ENCODE results near the gene FSTL4.

FSTL4 gene

GRCh38 chr5:133364936-133365707 lies 247.2 kb downstream of the FSTL4 start:
- CTCF ChIA-PET = no interaction called here
- H3K4me1 ChIP-seq (ENCODE audit: control extremely low read depth in 1 of 4, control insufficient read depth in 4 of 4, insufficient read depth in 4 of 4, low read length in 3 of 4) = no peaks in the 10 kb centered on the region
- POLR2A ChIA-PET = no interaction called here
- no peaks in the 10 kb centered on the region for H3K36me3 ChIP-seq (ENCODE audit: control insufficient read depth in 4 of 4, insufficient read depth in 4 of 4, low read length in 3 of 4)
- no peak overlapping the region for H3K27ac ChIP-seq (ENCODE audit: insufficient read depth in 1 of 2, low read depth in 1 of 2, low read length in 2 of 2, poor library complexity in 1 of 2, severe bottlenecking in 2 of 2)
- H3K27me3 ChIP-seq (replicated peaks in 2 of 5; ENCODE audit: control insufficient read depth in 4 of 5, insufficient read depth in 5 of 5, low read length in 4 of 5) = peaks cover 0 to 2% (median 0%) of the 10 kb centered on the region in 5 experiments
- DNase-seq = peak in 2 of 3 donors; percentile 16 to 18
- WGBS (ENCODE audit: insufficient coverage) = 32% methylated on average over 5 of the region's 12 CpGs
- no peaks in the 10 kb centered on the region for H3K9me3 ChIP-seq (ENCODE audit: control extremely low read depth in 1 of 5, control insufficient read depth in 4 of 5, insufficient read depth in 2 of 5, low read depth in 1 of 5, low read length in 4 of 5)
- H3K4me3 ChIP-seq (ENCODE audit: control insufficient read depth in 1 of 7, extremely low read depth in 1 of 7, insufficient read depth in 4 of 7, low read depth in 2 of 7, low read length in 6 of 7) = no peak overlapping the region

- 93% methylated on average over 9 of the region's 10 CpGs for WGBS (ENCODE audit: insufficient coverage)
Observed at GRCh38 chr5:133363807-133364587, 248.3 kb downstream of the FSTL4 start.

GRCh38 chr5:133362438-133362837 lies 249.9 kb downstream of the FSTL4 start:
- Histone ChIP-seq H3K9me3 (ENCODE audit: control extremely low read depth in 1 of 5, control insufficient read depth in 4 of 5, insufficient read depth in 2 of 5, low read depth in 1 of 5, low read length in 4 of 5) (no peaks in the 10 kb centered on the region), H3K4me1 (ENCODE audit: control extremely low read depth in 1 of 4, control insufficient read depth in 4 of 4, insufficient read depth in 4 of 4, low read length in 3 of 4) (no peaks in the 10 kb centered on the region), H3K27me3 (replicated peaks in 2 of 5; ENCODE audit: control insufficient read depth in 4 of 5, insufficient read depth in 5 of 5, low read length in 4 of 5) (peaks cover 0 to 2% (median 0%) of the 10 kb centered on the region in 5 experiments), H3K36me3 (ENCODE audit: control insufficient read depth in 4 of 4, insufficient read depth in 4 of 4, low read length in 3 of 4) (no peaks in the 10 kb centered on the region), H3K4me3 (ENCODE audit: control insufficient read depth in 1 of 7, extremely low read depth in 1 of 7, insufficient read depth in 4 of 7, low read depth in 2 of 7, low read length in 6 of 7) (no peak overlapping the region), H3K27ac (ENCODE audit: insufficient read depth in 1 of 2, low read depth in 1 of 2, low read length in 2 of 2, poor library complexity in 1 of 2, severe bottlenecking in 2 of 2) (no peak overlapping the region)
- ChIA-PET CTCF (no interaction called here), POLR2A (interaction anchor here (0.6 to 0.7 kb wide), 2 partner anchors 25 to 133 kb away, joined by 3 to 5 read pairs; no protein-coding TSS in a partner anchor)
- no peak for DNase-seq
- WGBS (ENCODE audit: insufficient coverage) = 97% methylated on average over 5 of the region's 7 CpGs

More at GRCh38 chr5:133363807-133364587, 248.3 kb downstream of the FSTL4 start:
- peaks cover 0 to 2% (median 0%) of the 10 kb centered on the region in 5 experiments for H3K27me3 ChIP-seq (replicated peaks in 2 of 5; ENCODE audit: control insufficient read depth in 4 of 5, insufficient read depth in 5 of 5, low read length in 4 of 5)
- H3K4me3 ChIP-seq (ENCODE audit: control insufficient read depth in 1 of 7, extremely low read depth in 1 of 7, insufficient read depth in 4 of 7, low read depth in 2 of 7, low read length in 6 of 7) = no peak overlapping the region
- H3K36me3 ChIP-seq (ENCODE audit: control insufficient read depth in 4 of 4, insufficient read depth in 4 of 4, low read length in 3 of 4) = no peaks in the 10 kb centered on the region
- DNase-seq = no peak
- ChIA-PET POLR2A (no interaction called here), CTCF (interaction anchor here (1.0 kb wide), 1 partner anchor 59 kb away, joined by 3 read pairs; no protein-coding TSS in a partner anchor)
- no peaks in the 10 kb centered on the region for H3K4me1 ChIP-seq (ENCODE audit: control extremely low read depth in 1 of 4, control insufficient read depth in 4 of 4, insufficient read depth in 4 of 4, low read length in 3 of 4)
- no peaks in the 10 kb centered on the region for H3K9me3 ChIP-seq (ENCODE audit: control extremely low read depth in 1 of 5, control insufficient read depth in 4 of 5, insufficient read depth in 2 of 5, low read depth in 1 of 5, low read length in 4 of 5)
- H3K27ac ChIP-seq (ENCODE audit: insufficient read depth in 1 of 2, low read depth in 1 of 2, low read length in 2 of 2, poor library complexity in 1 of 2, severe bottlenecking in 2 of 2) = no peak overlapping the region

GRCh38 chr5:133361922-133362321 lies 250.4 kb downstream of the FSTL4 start:
- no peak for DNase-seq
- H3K4me1 ChIP-seq (ENCODE audit: control extremely low read depth in 1 of 4, control insufficient read depth in 4 of 4, insufficient read depth in 4 of 4, low read length in 3 of 4) = no peaks in the 10 kb centered on the region
- peaks cover 0 to 2% (median 0%) of the 10 kb centered on the region in 5 experiments for H3K27me3 ChIP-seq (replicated peaks in 2 of 5; ENCODE audit: control insufficient read depth in 4 of 5, insufficient read depth in 5 of 5, low read length in 4 of 5)
- H3K27ac ChIP-seq (ENCODE audit: insufficient read depth in 1 of 2, low read depth in 1 of 2, low read length in 2 of 2, poor library complexity in 1 of 2, severe bottlenecking in 2 of 2) = no peak overlapping the region
- ChIA-PET CTCF (no interaction called here), POLR2A (no interaction called here)
- 100% methylated on average over 1 of the region's 1 CpG for WGBS (ENCODE audit: insufficient coverage)
- H3K4me3 ChIP-seq (ENCODE audit: control insufficient read depth in 1 of 7, extremely low read depth in 1 of 7, insufficient read depth in 4 of 7, low read depth in 2 of 7, low read length in 6 of 7) = no peak overlapping the region
- H3K9me3 ChIP-seq (ENCODE audit: control extremely low read depth in 1 of 5, control insufficient read depth in 4 of 5, insufficient read depth in 2 of 5, low read depth in 1 of 5, low read length in 4 of 5) = no peaks in the 10 kb centered on the region
- no peaks in the 10 kb centered on the region for H3K36me3 ChIP-seq (ENCODE audit: control insufficient read depth in 4 of 4, insufficient read depth in 4 of 4, low read length in 3 of 4)

GRCh38 chr5:133360693-133361472 lies 251.5 kb downstream of the FSTL4 start:
- WGBS (ENCODE audit: insufficient coverage) = 98% methylated on average over 15 of the region's 18 CpGs
- H3K27me3 ChIP-seq (replicated peaks in 2 of 5; ENCODE audit: control insufficient read depth in 4 of 5, insufficient read depth in 5 of 5, low read length in 4 of 5) = peaks cover 0 to 2% (median 0%) of the 10 kb centered on the region in 5 experiments
- no peak for DNase-seq
- no peaks in the 10 kb centered on the region for H3K9me3 ChIP-seq (ENCODE audit: control extremely low read depth in 1 of 5, control insufficient read depth in 4 of 5, insufficient read depth in 2 of 5, low read depth in 1 of 5, low read length in 4 of 5)
- no peak overlapping the region for H3K4me3 ChIP-seq (ENCODE audit: control insufficient read depth in 1 of 7, extremely low read depth in 1 of 7, insufficient read depth in 4 of 7, low read depth in 2 of 7, low read length in 6 of 7)
- no peak overlapping the region for H3K27ac ChIP-seq (ENCODE audit: insufficient read depth in 1 of 2, low read depth in 1 of 2, low read length in 2 of 2, poor library complexity in 1 of 2, severe bottlenecking in 2 of 2)
- POLR2A ChIA-PET = interaction anchor here (0.7 kb wide), 1 partner anchor 126 kb away, joined by 3 read pairs; no protein-coding TSS in a partner anchor
- H3K36me3 ChIP-seq (ENCODE audit: control insufficient read depth in 4 of 4, insufficient read depth in 4 of 4, low read length in 3 of 4) = no peaks in the 10 kb centered on the region
- H3K4me1 ChIP-seq (ENCODE audit: control extremely low read depth in 1 of 4, control insufficient read depth in 4 of 4, insufficient read depth in 4 of 4, low read length in 3 of 4) = no peaks in the 10 kb centered on the region
- CTCF ChIA-PET = no interaction called here

- no peak overlapping the region for H3K27ac ChIP-seq (ENCODE audit: insufficient read depth in 1 of 2, low read depth in 1 of 2, low read length in 2 of 2, poor library complexity in 1 of 2, severe bottlenecking in 2 of 2)
- DNase-seq = no peak
- WGBS (ENCODE audit: insufficient coverage) = 85% methylated on average over 8 of the region's 8 CpGs
- CTCF ChIA-PET = interaction anchor here (0.9 to 1.7 kb wide), 2 partner anchors 11 to 40 kb away, joined by 3 to 4 read pairs; no protein-coding TSS in a partner anchor
- no peak overlapping the region for H3K4me3 ChIP-seq (ENCODE audit: control insufficient read depth in 1 of 7, extremely low read depth in 1 of 7, insufficient read depth in 4 of 7, low read depth in 2 of 7, low read length in 6 of 7)
- no peaks in the 10 kb centered on the region for H3K36me3 ChIP-seq (ENCODE audit: control insufficient read depth in 4 of 4, insufficient read depth in 4 of 4, low read length in 3 of 4)
- POLR2A ChIA-PET = no interaction called here
- H3K27me3 ChIP-seq (replicated peaks in 2 of 5; ENCODE audit: control insufficient read depth in 4 of 5, insufficient read depth in 5 of 5, low read length in 4 of 5) = peaks cover 0 to 2% (median 0%) of the 10 kb centered on the region in 5 experiments
- H3K4me1 ChIP-seq (ENCODE audit: control extremely low read depth in 1 of 4, control insufficient read depth in 4 of 4, insufficient read depth in 4 of 4, low read length in 3 of 4) = no peaks in the 10 kb centered on the region
- no peaks in the 10 kb centered on the region for H3K9me3 ChIP-seq (ENCODE audit: control extremely low read depth in 1 of 5, control insufficient read depth in 4 of 5, insufficient read depth in 2 of 5, low read depth in 1 of 5, low read length in 4 of 5)
Observed at GRCh38 chr5:133359861-133360260, 252.5 kb downstream of the FSTL4 start.

All from common myeloid progenitor, CD34-positive (primary cell).